WTC11 (cell line): Measurements from ENCODE around the gene ASB15. TPM values are rescaled to one million over a fixed set of nuclear protein-coding genes. Genes with fewer than 3 reads are reported as not detected.

Experiments
- ATAC-seq: fragments of 200-7000 bp; cut with Tn5 transposase; 2 replicates; pipeline ENCODE4 v1.10.0; 2021; ENCODE audit warnings: mild to moderate bottlenecking, moderate library complexity
- CTCF ChIA-PET: fragments of 300-600 bp; sonication (Branson Sonifier 250); formaldehyde crosslinking; loops from one replicate; lab custom pipeline; 2021; ENCODE audit warnings: antibody characterized with exemption; lab: Charles Lee
- POLR2A ChIA-PET: fragments of 350-600 bp; sonication (Branson Sonifier 250); formaldehyde crosslinking; loops from one replicate; lab custom pipeline; 2021; ENCODE audit warnings: antibody characterized with exemption; lab: Charles Lee
- DNase-seq: peaks from one replicate; pipeline ENCODE4 v3.0.0; 2021; ENCODE audit warnings: low spot score
- H3K27ac Mint-ChIP-seq: 2 replicates; pipeline ENCODE4 v1.8.0; 2021; ENCODE audit warnings: mixed read lengths
- H3K27me3 Mint-ChIP-seq: 2 replicates; pipeline ENCODE4 v1.8.0; 2021; ENCODE audit warnings: low read depth, mild to moderate bottlenecking, moderate library complexity, mixed read lengths
- H3K36me3 Mint-ChIP-seq: 2 replicates; pipeline ENCODE4 v1.8.0; 2021; ENCODE audit warnings: mixed read lengths
- H3K4me1 Mint-ChIP-seq: 2 replicates; pipeline ENCODE4 v1.8.0; 2022; ENCODE audit warnings: mixed read lengths
- H3K4me3 Mint-ChIP-seq: 2 replicates; pipeline ENCODE4 v1.8.0; 2021; ENCODE audit warnings: mild to moderate bottlenecking, moderate library complexity, mixed read lengths
- H3K9me3 Mint-ChIP-seq: 2 replicates; pipeline ENCODE4 v1.8.0; 2021; ENCODE audit warnings: mixed read lengths
- CREM ChIP-seq: sonication (generic); formaldehyde crosslinking; IDR thresholded peaks from 2 replicates; pipeline ENCODE4 v1.8.1; 2022; ENCODE audit warnings: mild to moderate bottlenecking, missing genetic modification reagents, moderate library complexity
- ESRRA ChIP-seq: sonication (generic); formaldehyde crosslinking; IDR thresholded peaks from 2 replicates; pipeline ENCODE4 v1.8.1; 2022; ENCODE audit warnings: mild to moderate bottlenecking, missing genetic modification reagents, borderline replicate concordance
- ETV6 ChIP-seq: sonication (generic); formaldehyde crosslinking; IDR thresholded peaks from 2 replicates; pipeline ENCODE4 v1.8.1; 2022; ENCODE audit warnings: mild to moderate bottlenecking, missing genetic modification reagents
- GRHL2 ChIP-seq: fragments of 250-450 bp; sonication (Bioruptor Pico); IDR thresholded peaks from 2 replicates; pipeline ENCODE4 v1.8.0; 2022; ENCODE audit warnings: mild to moderate bottlenecking, moderate library complexity; ENCODE audit not compliant: insufficient replicate concordance, severe bottlenecking
- NFATC4 ChIP-seq: fragments of 250-450 bp; sonication (Bioruptor Pico); IDR thresholded peaks from 2 replicates; pipeline ENCODE4 v1.9.0; 2021; ENCODE audit warnings: mild to moderate bottlenecking
- SP1 ChIP-seq: sonication (generic); formaldehyde crosslinking; conservative IDR thresholded peaks from 2 replicates; pipeline ENCODE4 v1.8.1; 2022; ENCODE audit warnings: missing genetic modification reagents
- TEAD4 ChIP-seq: sonication (generic); formaldehyde crosslinking; IDR thresholded peaks from 2 replicates; pipeline ENCODE4 v1.8.0; 2022; ENCODE audit warnings: mild to moderate bottlenecking, missing genetic modification reagents
- ZNF138 ChIP-seq: sonication (generic); formaldehyde crosslinking; conservative IDR thresholded peaks from 2 replicates; pipeline ENCODE4 v1.8.1; 2022; ENCODE audit warnings: mild to moderate bottlenecking, moderate library complexity, missing genetic modification reagents
- ZNF263 ChIP-seq: sonication (generic); formaldehyde crosslinking; IDR thresholded peaks from 2 replicates; pipeline ENCODE4 v1.8.1; 2022; ENCODE audit warnings: low read depth, mild to moderate bottlenecking, moderate library complexity, missing genetic modification reagents
- total RNA-seq: library from RNA; stranded (reverse); gene quantifications from 3 replicates; pipeline ENCODE4 v1.2.3, GENCODE V29; 2021
- TF ChIP-seq, protein P1 (sequence below): sonication (generic); formaldehyde crosslinking; IDR thresholded peaks from 2 replicates; pipeline ENCODE4 v1.8.1; 2023; ENCODE audit warnings: mild to moderate bottlenecking, moderate library complexity, missing genetic modification reagents
- TF ChIP-seq, protein P2 (sequence below): sonication (generic); formaldehyde crosslinking; IDR thresholded peaks from 2 replicates; pipeline ENCODE4 v1.8.1; 2023; ENCODE audit warnings: mild to moderate bottlenecking, missing genetic modification reagents, moderate library complexity
- TF ChIP-seq, protein P3 (sequence below): sonication (generic); formaldehyde crosslinking; IDR thresholded peaks from 2 replicates; pipeline ENCODE4 v1.8.0; 2022; ENCODE audit warnings: mild to moderate bottlenecking, missing genetic modification reagents
- TF ChIP-seq, protein P4 (sequence below): sonication (generic); formaldehyde crosslinking; IDR thresholded peaks from 2 replicates; pipeline ENCODE4 v1.8.1; 2022; ENCODE audit warnings: missing genetic modification reagents, borderline replicate concordance
- TF ChIP-seq, protein P5 (sequence below): fragments of 250-450 bp; sonication (Bioruptor Pico); IDR thresholded peaks from 2 replicates; pipeline ENCODE4 v1.9.0; 2021; ENCODE audit warnings: mild to moderate bottlenecking, borderline replicate concordance

Gene ASB15
- total RNA-seq, 1 experiment from 2014 or later = not detected

DNA sequence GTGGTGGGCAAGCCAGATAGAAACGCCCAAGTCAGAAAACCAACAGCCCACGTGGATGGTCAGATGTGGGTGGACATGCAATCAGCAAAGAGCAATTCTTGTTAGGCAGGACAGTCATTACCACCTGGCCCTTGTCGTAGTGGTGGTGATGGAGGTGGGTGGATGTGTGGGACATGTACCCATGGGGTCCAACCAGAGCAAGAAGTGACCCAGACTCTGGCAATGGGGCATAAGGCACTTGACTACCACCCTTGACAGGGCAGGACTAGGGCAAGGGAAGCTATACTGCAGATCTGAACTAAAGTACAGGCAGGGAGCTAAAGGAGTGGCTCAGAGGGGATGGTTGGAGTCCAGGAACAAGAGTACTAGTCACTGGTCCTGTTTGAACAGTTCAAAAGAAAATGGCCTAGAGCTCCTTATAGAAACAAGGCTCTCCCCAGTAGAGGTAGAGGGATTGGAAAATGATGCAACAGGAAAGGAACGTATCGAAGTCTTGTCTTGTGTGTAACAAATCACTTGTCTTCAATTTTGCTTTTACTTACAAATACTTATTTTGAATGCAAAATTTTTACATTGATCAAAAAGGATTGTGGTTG lies 71.6 kb downstream of the ASB15 start:
- DNase-seq = no peak
- Mint-ChIP-seq H3K4me1 (peaks cover 20% of the 10 kb centered on the region), H3K27me3 (no peaks in the 10 kb centered on the region), H3K36me3 (no peaks in the 10 kb centered on the region), H3K27ac (no peak overlapping the region)
- POLR2A ChIA-PET = no interaction called here
- CTCF ChIA-PET = no interaction called here
- ATAC-seq = no peak
- TF ChIP-seq ZNF263 (no peak), SP1 (CRISPR knock-in tag) (no peak), CREM (CRISPR knock-in tag) (no peak), ZNF138 (no peak), GRHL2 (no peak), TEAD4 (CRISPR knock-in tag) (no peak), ESRRA (CRISPR knock-in tag) (no peak), NFATC4 (CRISPR knock-in tag) (no peak), ETV6 (CRISPR knock-in tag) (no peak)
- TF ChIP-seq, protein P1, sequence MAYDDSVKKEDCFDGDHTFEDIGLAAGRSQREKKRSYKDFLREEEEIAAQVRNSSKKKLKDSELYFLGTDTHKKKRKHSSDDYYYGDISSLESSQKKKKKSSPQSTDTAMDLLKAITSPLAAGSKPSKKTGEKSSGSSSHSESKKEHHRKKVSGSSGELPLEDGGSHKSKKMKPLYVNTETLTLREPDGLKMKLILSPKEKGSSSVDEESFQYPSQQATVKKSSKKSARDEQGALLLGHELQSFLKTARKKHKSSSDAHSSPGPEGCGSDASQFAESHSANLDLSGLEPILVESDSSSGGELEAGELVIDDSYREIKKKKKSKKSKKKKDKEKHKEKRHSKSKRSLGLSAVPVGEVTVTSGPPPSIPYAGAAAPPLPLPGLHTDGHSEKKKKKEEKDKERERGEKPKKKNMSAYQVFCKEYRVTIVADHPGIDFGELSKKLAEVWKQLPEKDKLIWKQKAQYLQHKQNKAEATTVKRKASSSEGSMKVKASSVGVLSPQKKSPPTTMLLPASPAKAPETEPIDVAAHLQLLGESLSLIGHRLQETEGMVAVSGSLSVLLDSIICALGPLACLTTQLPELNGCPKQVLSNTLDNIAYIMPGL (CRISPR knock-in tag) = no peak
- TF ChIP-seq, protein P2, sequence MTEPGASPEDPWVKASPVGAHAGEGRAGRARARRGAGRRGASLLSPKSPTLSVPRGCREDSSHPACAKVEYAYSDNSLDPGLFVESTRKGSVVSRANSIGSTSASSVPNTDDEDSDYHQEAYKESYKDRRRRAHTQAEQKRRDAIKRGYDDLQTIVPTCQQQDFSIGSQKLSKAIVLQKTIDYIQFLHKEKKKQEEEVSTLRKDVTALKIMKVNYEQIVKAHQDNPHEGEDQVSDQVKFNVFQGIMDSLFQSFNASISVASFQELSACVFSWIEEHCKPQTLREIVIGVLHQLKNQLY = no peak
- TF ChIP-seq, protein P3, sequence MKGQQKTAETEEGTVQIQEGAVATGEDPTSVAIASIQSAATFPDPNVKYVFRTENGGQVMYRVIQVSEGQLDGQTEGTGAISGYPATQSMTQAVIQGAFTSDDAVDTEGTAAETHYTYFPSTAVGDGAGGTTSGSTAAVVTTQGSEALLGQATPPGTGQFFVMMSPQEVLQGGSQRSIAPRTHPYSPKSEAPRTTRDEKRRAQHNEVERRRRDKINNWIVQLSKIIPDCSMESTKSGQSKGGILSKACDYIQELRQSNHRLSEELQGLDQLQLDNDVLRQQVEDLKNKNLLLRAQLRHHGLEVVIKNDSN (CRISPR knock-in tag) = no peak
- TF ChIP-seq, all 79 proteins: peak for 0
- Mint-ChIP-seq H3K9me3 (no peaks in the 10 kb centered on the region), H3K4me3 (no peak overlapping the region)

DNA sequence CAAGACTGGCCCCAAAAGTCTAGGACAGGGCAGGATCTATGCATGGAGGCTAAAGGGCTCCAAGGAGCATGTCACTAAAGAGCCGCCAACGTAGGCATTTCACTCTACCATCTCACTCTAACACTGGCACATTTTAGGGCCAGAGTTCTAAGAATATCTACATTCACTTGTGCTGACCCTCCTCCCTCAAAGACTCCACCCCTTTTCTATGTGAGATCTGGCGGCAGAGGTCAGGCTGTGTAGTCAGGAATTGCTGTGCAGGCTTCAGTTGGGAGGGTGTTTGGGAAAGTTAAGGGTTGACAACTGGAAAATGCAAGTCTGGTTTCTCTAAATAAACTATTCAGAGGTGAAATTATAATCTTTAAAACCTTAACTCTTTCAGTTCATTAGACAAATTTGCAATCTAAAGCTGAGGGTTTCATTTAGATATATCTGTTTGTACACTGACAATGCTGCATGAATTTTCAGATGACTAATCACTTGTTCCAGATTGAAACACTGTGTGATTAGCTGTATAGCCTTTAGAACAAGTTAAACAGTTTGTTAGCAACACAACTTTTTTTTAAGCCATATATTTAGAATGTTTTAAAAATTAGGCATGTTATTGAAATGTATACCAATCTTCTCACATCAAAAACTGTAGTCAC lies 72.3 kb downstream of the ASB15 start:
- DNase-seq = no peak
- no peaks in the 10 kb centered on the region for H3K36me3 Mint-ChIP-seq
- POLR2A ChIA-PET = no interaction called here
- CTCF ChIA-PET = interaction anchor here (0.7 to 1.2 kb wide), 2 partner anchors 28 to 93 kb away, joined by 3 to 5 read pairs; no protein-coding TSS in a partner anchor
- no peak; the same call in 1 of the 2 replicates for ATAC-seq
- H3K4me1 Mint-ChIP-seq = peaks cover 17% of the 10 kb centered on the region
- H3K27ac Mint-ChIP-seq = no peak overlapping the region
- H3K9me3 Mint-ChIP-seq = no peaks in the 10 kb centered on the region
- TF ChIP-seq, protein P4, sequence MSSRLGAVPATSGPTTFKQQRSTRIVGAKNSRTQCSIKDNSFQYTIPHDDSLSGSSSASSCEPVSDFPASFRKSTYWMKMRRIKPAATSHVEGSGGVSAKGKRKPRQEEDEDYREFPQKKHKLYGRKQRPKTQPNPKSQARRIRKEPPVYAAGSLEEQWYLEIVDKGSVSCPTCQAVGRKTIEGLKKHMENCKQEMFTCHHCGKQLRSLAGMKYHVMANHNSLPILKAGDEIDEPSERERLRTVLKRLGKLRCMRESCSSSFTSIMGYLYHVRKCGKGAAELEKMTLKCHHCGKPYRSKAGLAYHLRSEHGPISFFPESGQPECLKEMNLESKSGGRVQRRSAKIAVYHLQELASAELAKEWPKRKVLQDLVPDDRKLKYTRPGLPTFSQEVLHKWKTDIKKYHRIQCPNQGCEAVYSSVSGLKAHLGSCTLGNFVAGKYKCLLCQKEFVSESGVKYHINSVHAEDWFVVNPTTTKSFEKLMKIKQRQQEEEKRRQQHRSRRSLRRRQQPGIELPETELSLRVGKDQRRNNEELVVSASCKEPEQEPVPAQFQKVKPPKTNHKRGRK = no peak
- TF ChIP-seq, protein P5, sequence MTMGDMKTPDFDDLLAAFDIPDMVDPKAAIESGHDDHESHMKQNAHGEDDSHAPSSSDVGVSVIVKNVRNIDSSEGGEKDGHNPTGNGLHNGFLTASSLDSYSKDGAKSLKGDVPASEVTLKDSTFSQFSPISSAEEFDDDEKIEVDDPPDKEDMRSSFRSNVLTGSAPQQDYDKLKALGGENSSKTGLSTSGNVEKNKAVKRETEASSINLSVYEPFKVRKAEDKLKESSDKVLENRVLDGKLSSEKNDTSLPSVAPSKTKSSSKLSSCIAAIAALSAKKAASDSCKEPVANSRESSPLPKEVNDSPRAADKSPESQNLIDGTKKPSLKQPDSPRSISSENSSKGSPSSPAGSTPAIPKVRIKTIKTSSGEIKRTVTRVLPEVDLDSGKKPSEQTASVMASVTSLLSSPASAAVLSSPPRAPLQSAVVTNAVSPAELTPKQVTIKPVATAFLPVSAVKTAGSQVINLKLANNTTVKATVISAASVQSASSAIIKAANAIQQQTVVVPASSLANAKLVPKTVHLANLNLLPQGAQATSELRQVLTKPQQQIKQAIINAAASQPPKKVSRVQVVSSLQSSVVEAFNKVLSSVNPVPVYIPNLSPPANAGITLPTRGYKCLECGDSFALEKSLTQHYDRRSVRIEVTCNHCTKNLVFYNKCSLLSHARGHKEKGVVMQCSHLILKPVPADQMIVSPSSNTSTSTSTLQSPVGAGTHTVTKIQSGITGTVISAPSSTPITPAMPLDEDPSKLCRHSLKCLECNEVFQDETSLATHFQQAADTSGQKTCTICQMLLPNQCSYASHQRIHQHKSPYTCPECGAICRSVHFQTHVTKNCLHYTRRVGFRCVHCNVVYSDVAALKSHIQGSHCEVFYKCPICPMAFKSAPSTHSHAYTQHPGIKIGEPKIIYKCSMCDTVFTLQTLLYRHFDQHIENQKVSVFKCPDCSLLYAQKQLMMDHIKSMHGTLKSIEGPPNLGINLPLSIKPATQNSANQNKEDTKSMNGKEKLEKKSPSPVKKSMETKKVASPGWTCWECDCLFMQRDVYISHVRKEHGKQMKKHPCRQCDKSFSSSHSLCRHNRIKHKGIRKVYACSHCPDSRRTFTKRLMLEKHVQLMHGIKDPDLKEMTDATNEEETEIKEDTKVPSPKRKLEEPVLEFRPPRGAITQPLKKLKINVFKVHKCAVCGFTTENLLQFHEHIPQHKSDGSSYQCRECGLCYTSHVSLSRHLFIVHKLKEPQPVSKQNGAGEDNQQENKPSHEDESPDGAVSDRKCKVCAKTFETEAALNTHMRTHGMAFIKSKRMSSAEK = 0 out of 2 replicates have a peak, but pooled peaks have one; percentile 34
- H3K4me3 Mint-ChIP-seq = no peak overlapping the region
- no peaks in the 10 kb centered on the region for H3K27me3 Mint-ChIP-seq
